ENCODE results near the gene USP13.

DNA sequence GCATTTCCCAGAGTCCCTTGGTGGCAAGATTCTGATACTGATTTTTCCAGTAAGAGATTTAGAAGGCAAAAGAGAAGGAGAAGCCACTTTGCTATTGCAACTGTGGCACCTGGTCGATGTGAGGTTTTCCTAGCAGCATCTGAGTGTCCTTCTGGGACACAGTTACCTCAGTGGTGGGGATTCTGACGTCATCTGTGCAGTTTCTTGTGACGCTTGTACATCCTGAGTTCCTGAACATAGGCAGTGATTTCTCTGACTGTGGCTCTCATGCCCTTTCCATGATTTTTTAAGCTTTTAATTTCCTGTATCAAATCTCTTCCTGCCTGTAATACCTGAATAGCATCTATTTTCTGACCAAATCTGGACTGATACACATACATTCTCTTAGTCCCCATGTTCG, 8.9 kb downstream of the USP13 start:
- TF ChIP-seq, protein P1, sequence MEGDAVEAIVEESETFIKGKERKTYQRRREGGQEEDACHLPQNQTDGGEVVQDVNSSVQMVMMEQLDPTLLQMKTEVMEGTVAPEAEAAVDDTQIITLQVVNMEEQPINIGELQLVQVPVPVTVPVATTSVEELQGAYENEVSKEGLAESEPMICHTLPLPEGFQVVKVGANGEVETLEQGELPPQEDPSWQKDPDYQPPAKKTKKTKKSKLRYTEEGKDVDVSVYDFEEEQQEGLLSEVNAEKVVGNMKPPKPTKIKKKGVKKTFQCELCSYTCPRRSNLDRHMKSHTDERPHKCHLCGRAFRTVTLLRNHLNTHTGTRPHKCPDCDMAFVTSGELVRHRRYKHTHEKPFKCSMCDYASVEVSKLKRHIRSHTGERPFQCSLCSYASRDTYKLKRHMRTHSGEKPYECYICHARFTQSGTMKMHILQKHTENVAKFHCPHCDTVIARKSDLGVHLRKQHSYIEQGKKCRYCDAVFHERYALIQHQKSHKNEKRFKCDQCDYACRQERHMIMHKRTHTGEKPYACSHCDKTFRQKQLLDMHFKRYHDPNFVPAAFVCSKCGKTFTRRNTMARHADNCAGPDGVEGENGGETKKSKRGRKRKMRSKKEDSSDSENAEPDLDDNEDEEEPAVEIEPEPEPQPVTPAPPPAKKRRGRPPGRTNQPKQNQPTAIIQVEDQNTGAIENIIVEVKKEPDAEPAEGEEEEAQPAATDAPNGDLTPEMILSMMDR (IDR thresholded peaks at IDR 0.05): no peak
- TF ChIP-seq, protein P2, sequence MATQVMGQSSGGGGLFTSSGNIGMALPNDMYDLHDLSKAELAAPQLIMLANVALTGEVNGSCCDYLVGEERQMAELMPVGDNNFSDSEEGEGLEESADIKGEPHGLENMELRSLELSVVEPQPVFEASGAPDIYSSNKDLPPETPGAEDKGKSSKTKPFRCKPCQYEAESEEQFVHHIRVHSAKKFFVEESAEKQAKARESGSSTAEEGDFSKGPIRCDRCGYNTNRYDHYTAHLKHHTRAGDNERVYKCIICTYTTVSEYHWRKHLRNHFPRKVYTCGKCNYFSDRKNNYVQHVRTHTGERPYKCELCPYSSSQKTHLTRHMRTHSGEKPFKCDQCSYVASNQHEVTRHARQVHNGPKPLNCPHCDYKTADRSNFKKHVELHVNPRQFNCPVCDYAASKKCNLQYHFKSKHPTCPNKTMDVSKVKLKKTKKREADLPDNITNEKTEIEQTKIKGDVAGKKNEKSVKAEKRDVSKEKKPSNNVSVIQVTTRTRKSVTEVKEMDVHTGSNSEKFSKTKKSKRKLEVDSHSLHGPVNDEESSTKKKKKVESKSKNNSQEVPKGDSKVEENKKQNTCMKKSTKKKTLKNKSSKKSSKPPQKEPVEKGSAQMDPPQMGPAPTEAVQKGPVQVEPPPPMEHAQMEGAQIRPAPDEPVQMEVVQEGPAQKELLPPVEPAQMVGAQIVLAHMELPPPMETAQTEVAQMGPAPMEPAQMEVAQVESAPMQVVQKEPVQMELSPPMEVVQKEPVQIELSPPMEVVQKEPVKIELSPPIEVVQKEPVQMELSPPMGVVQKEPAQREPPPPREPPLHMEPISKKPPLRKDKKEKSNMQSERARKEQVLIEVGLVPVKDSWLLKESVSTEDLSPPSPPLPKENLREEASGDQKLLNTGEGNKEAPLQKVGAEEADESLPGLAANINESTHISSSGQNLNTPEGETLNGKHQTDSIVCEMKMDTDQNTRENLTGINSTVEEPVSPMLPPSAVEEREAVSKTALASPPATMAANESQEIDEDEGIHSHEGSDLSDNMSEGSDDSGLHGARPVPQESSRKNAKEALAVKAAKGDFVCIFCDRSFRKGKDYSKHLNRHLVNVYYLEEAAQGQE (IDR thresholded peaks at IDR 0.05; ENCODE audit: insufficient read depth in 1 of 2, low read depth in 2 of 2, low read length in 1 of 2): no peak
